Kidney epithelial cell (primary cell): ENCODE results near the gene CCDC157. TPM values are rescaled to one million over a fixed set of nuclear protein-coding genes. Genes with fewer than 3 reads are reported as not detected.
"Not testable (repeated sequence)": the region's sequence is repeated elsewhere in the genome, so short reads cannot be mapped to it uniquely, and the experiment has no call there.

Experiments used
- DNase-seq: peaks from one replicate; pipeline ENCODE4 v3.0.0-alpha.2; 2010; ENCODE audit warnings: low read depth
- H3K27me3 ChIP-seq: 2 replicates; pipeline ENCODE4 v1.6.0; 2011; ENCODE audit warnings: low read length; ENCODE audit not compliant: control insufficient read depth, insufficient read depth
- H3K36me3 ChIP-seq: 2 replicates; pipeline ENCODE4 v1.5.1; 2011; ENCODE audit warnings: low read length; ENCODE audit not compliant: control insufficient read depth, insufficient read depth
- H3K4me3 ChIP-seq: 2 replicates; pipeline ENCODE4 v1.5.1; 2011; ENCODE audit warnings: low read depth, mild to moderate bottlenecking, control low read depth, low read length
- total RNA-seq: library from RNA; depleted of rRNA; stranded (reverse); fragments of >200 nt; gene quantifications from 2 replicates; pipeline ENCODE4 v1.2.3, GENCODE V29; 2015
- TF ChIP-seq, protein P1 (sequence below): IDR thresholded peaks from 2 replicates; pipeline ENCODE4 v1.5.1; 2011; ENCODE audit warnings: mild to moderate bottlenecking, moderate library complexity, low read length, control low read depth, inconsistent platforms; ENCODE audit not compliant: insufficient read depth, poor library complexity, severe bottlenecking

CCDC157 gene
- total RNA-seq, 1 donor from 2014 or later = 14.6 TPM

DNA sequence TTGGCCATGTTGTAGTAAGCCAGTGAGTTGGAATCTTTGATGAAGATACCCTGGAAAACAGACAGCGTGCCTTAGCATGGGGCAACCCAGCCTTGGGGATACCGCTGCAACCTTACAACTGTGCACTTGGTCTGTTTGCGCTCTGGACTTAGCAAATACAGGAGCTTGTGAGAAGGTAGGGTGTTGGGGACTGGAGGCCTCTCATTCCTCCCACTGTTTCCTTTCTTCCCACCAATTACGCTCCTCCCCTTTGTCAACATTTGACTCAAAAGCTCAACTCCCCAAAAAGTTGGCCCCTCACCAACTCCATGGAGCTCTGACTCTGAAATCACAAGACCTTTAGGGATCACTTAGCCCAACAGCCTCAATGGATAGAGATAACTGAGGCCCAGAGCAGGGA lies 22.2 kb upstream of the CCDC157 start:
- Histone ChIP-seq H3K36me3 (peaks cover 11% of the 10 kb centered on the region), H3K27me3 (no peaks in the 10 kb centered on the region), H3K4me3 (no peak overlapping the region)
- DNase-seq = no peak
- TF ChIP-seq, protein P1, sequence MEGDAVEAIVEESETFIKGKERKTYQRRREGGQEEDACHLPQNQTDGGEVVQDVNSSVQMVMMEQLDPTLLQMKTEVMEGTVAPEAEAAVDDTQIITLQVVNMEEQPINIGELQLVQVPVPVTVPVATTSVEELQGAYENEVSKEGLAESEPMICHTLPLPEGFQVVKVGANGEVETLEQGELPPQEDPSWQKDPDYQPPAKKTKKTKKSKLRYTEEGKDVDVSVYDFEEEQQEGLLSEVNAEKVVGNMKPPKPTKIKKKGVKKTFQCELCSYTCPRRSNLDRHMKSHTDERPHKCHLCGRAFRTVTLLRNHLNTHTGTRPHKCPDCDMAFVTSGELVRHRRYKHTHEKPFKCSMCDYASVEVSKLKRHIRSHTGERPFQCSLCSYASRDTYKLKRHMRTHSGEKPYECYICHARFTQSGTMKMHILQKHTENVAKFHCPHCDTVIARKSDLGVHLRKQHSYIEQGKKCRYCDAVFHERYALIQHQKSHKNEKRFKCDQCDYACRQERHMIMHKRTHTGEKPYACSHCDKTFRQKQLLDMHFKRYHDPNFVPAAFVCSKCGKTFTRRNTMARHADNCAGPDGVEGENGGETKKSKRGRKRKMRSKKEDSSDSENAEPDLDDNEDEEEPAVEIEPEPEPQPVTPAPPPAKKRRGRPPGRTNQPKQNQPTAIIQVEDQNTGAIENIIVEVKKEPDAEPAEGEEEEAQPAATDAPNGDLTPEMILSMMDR = no peak

DNA sequence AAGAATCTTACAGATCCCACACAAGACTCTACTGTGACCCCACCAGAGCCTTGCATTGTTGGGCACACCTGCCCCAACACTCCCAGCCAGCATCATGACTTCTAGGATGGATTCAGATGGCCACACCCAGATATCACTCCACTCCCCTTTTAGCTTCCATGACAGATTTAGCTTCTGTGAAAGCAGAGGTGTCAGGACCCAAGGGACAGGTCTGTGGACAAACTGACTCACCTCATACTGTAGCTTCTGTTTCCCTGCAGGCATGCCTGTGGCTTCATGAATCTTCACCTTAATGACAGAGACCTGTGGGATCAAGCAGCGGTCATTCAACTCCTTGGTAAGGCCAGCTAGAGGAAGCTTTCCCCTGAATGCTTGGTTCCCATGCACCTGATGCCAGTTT lies 21.6 kb upstream of the CCDC157 start:
- Histone ChIP-seq H3K36me3 (peaks cover 11% of the 10 kb centered on the region), H3K27me3 (no peaks in the 10 kb centered on the region), H3K4me3 (no peak overlapping the region)
- no peak for DNase-seq
- TF ChIP-seq, protein P1 = no peak

DNA sequence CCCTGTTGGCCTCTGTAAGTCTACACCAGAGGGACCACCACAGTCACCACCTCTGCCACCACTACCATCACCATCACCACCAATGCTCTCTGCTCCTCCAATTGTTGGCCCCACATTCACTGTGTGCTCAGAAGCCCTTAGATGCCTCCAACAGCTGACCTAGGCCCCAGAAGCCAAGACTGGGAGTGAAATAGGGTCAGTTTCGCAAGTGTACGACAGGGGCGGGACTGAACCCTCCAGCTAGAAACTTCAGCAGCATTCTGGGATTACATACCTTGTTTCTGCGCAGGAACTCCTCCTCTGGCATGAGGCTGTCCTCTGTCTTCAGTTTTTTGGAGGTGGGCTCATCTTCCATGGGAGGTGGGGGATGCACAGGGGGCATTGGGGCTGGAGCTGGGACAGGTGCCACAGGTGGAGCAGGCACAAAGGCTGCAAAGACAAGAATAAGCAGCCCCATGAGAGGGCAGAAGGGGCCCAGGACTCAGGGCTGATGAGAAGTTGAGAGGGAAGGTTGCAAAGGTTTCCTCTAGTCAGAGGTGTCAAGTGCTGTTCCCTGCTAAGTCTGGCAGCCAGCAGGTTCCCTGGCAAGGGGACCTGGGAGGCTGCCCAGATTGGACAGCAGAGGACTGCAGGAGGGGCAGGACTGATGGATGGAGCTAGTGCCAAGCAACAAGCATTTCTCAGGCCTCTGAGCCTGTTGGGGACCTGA lies 19.9 kb upstream of the CCDC157 start:
- Histone ChIP-seq H3K36me3 (peaks cover 13% of the 10 kb centered on the region), H3K4me3 (no peak overlapping the region), H3K27me3 (no peaks in the 10 kb centered on the region)
- DNase-seq = no peak
- TF ChIP-seq, protein P1 = no peak

DNA sequence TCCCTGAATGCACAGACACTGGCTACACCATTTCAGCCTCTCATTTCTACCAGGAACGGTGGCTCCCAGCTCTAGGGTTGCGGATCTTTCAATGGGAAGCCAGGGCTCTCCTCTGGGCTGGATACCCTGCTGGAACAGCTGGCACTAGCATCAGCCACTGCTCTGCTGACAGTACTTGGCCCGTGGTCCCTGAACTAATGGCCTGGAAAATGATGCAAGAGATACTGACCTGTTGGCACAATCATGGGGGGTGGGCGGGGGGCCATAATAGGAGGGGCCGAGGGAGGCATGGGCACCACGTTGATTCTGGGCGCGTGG lies 19.4 kb upstream of the CCDC157 start:
- no peak for DNase-seq
- TF ChIP-seq, protein P1 = no peak
- H3K27me3 ChIP-seq = no peaks in the 10 kb centered on the region
- H3K36me3 ChIP-seq = peaks cover 14% of the 10 kb centered on the region
- no peak overlapping the region for H3K4me3 ChIP-seq

DNA sequence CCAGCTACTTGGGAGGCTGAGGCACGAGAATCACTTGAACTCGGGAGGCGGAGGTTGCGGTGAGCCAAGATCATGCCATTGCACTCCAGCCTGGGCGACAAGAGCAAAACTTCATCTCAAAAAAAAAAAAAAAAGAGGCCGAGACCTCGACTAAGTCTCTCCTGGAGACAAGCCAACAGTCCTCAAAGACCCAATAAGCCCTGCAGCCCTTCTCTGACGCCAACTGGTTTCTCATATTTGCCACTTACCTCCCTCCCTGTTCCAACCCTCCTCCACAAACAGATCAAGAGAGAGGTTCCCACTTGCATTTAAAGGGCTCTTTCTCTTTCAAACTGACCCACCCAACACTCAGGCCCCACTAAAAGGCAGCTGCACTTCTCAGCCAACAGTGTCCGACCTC lies 18.5 kb upstream of the CCDC157 start:
- H3K36me3 ChIP-seq = peaks cover 13% of the 10 kb centered on the region
- H3K27me3 ChIP-seq, DNase-seq, H3K4me3 ChIP-seq: not testable (repeated sequence)

DNA sequence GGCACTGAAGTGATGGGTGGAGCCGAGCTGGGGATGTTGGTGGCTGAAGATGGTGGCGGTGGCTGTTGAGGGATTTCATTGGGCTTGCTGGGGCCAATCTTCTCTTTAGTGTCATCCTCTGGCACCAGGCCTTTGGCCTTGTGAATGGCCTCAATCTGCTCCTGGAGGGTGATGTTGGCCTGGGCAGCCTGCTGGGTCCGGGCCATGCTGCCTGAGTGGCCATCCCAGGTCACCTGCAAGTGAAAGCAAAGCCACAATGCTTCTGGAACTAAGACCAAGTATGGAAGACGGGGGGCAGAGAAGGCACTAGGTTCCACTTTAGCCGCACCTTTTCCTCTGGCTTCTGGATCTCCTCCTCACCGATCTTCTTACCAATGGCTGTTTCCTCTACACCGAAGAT lies 18.0 kb upstream of the CCDC157 start:
- no peak for DNase-seq
- TF ChIP-seq, protein P1 = no peak
- Histone ChIP-seq H3K36me3 (peaks cover 11% of the 10 kb centered on the region), H3K4me3 (no peak overlapping the region), H3K27me3 (no peaks in the 10 kb centered on the region)
